ENCODE data around the gene CEP72.
"Not testable (repeated sequence)": the region's sequence is repeated elsewhere in the genome, so short reads cannot be mapped to it uniquely, and the experiment has no call there.

- not testable (repeated sequence) for TF ChIP-seq CTCF, POLR2AphosphoS5, EP300 (IDR thresholded peaks at IDR 0.05)
Observed at GRCh38 chr5:694042-694431, 81.9 kb downstream of the CEP72 start.
